ENCODE data around the gene RPEL1. TPM values are rescaled to one million over a fixed set of nuclear protein-coding genes. Genes with fewer than 3 reads are reported as not detected.

The RPEL1 gene
- polyA plus RNA-seq, 1 experiment: 0.15 TPM

DNA sequence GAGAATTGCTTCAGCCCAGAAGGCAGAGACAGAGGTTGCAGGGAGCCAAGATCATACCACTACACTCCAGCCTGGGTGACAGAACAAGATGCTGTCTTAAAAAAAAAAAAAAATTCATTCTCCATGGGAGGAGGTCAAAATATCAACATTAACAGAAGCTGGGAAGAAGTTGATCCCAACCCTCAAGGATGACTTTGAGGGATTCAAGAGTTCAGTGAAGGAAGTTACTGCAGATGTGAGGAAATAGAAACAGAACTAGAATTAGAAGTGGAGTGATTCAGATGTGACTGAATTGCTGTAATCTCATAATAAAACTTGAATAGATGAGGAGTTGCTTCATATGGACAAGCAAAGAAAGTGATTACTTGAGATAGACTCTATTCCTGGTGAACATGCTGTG is 19.7 kb upstream of the RPEL1 start:
- no peaks in the 10 kb centered on the region for H3K27me3 ChIP-seq (ENCODE audit: control insufficient read depth, insufficient read depth, low read length)
- DNase-seq (ENCODE audit: low read depth, low spot score): no peak
- POLR2A ChIA-PET: interaction anchor here (0.7 kb wide), 1 partner anchor 308 kb away, joined by 4 read pairs; no protein-coding TSS in a partner anchor
- CTCF ChIA-PET: no interaction called here
- TF ChIP-seq, protein P1, sequence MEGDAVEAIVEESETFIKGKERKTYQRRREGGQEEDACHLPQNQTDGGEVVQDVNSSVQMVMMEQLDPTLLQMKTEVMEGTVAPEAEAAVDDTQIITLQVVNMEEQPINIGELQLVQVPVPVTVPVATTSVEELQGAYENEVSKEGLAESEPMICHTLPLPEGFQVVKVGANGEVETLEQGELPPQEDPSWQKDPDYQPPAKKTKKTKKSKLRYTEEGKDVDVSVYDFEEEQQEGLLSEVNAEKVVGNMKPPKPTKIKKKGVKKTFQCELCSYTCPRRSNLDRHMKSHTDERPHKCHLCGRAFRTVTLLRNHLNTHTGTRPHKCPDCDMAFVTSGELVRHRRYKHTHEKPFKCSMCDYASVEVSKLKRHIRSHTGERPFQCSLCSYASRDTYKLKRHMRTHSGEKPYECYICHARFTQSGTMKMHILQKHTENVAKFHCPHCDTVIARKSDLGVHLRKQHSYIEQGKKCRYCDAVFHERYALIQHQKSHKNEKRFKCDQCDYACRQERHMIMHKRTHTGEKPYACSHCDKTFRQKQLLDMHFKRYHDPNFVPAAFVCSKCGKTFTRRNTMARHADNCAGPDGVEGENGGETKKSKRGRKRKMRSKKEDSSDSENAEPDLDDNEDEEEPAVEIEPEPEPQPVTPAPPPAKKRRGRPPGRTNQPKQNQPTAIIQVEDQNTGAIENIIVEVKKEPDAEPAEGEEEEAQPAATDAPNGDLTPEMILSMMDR (IDR thresholded peaks at IDR 0.05; ENCODE audit: low read depth, low read length): no peak
- H3K4me3 ChIP-seq (ENCODE audit: low read depth, low read length): no peak overlapping the region
- H3K9me3 ChIP-seq (ENCODE audit: control insufficient read depth, insufficient read depth, low read length): peaks cover 16% of the 10 kb centered on the region
- H3K27ac ChIP-seq (ENCODE audit: low read depth, low read length): no peak overlapping the region

DNA sequence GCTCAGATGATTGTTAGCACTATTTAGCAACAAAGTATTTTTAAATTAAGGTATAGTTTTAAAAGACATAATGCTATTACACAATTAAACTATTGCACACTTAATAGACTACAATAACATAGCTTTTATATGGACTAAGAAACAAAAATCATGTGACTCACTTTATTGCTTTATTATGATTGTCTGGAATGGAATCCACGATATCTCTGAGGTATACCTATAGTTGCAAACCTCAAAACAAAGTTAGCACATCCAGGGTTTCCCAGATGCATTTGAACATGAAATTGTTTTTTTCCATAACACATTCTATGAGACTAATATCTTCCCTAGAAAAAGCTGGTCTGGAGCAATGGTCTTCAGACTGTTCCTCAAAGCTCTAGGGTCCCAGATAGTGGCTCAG is 18.3 kb upstream of the RPEL1 start:
- peaks cover 16% of the 10 kb centered on the region for H3K9me3 ChIP-seq (ENCODE audit: control insufficient read depth, insufficient read depth, low read length)
- no peak for DNase-seq (ENCODE audit: low read depth, low spot score)
- ChIA-PET CTCF (interaction anchor here (0.5 to 2.4 kb wide), 2 partner anchors 17 to 38 kb away, joined by 3 to 13 read pairs; no protein-coding TSS in a partner anchor), POLR2A (interaction anchor here (1.9 kb wide), 1 partner anchor 35 kb away, joined by 6 read pairs; no protein-coding TSS in a partner anchor)
- no peaks in the 10 kb centered on the region for H3K27me3 ChIP-seq (ENCODE audit: control insufficient read depth, insufficient read depth, low read length)
- H3K4me3 ChIP-seq (ENCODE audit: low read depth, low read length): no peak overlapping the region
- TF ChIP-seq, protein P1 (IDR thresholded peaks at IDR 0.05; ENCODE audit: low read depth, low read length): no peak
- H3K27ac ChIP-seq (ENCODE audit: low read depth, low read length): no peak overlapping the region

DNA sequence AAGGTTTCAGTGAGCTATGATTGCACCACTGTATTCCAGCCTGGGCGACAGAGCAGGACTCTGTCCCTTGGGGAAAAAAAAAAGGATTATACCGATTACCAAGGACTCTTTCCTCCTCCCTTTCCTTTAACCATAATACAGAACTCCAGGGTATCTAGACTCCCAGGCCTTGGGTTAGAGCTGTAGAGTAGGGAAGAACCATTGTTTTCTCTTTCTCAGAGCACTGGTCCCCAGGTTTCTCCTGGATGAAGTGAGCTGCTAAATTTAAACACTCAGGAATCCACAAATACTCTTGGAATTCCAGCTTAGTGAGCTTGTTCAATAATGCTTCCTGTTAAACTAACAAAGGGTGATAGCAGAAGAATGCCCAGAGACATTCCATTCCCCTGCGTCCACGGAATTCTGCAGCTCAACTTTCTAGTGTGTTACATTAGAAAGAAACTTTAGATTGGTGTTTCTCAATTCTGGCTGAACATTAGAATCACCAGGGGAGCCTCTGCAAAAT is 14.6 kb upstream of the RPEL1 start:
- CTCF ChIA-PET: interaction anchor here (0.6 to 1.6 kb wide), 4 partner anchors 8 to 119 kb away, joined by 3 to 14 read pairs (median 6); no protein-coding TSS in a partner anchor
- H3K9me3 ChIP-seq (ENCODE audit: control insufficient read depth, insufficient read depth, low read length): no peaks in the 10 kb centered on the region
- H3K27ac ChIP-seq (ENCODE audit: low read depth, low read length): peak overlapping the region; percentile 99
- POLR2A ChIA-PET: interaction anchor here (0.5 to 2.2 kb wide), 13 partner anchors 8 to 250 kb away, joined by 3 to 31 read pairs (median 4); partner anchors contain the start of gene NT5C2
- TF ChIP-seq, protein P1 (IDR thresholded peaks at IDR 0.05; ENCODE audit: low read depth, low read length): no peak
- no peaks in the 10 kb centered on the region for H3K27me3 ChIP-seq (ENCODE audit: control insufficient read depth, insufficient read depth, low read length)
- H3K4me3 ChIP-seq (ENCODE audit: low read depth, low read length): no peak overlapping the region
- DNase-seq (ENCODE audit: low read depth, low spot score): peak; percentile 91

DNA sequence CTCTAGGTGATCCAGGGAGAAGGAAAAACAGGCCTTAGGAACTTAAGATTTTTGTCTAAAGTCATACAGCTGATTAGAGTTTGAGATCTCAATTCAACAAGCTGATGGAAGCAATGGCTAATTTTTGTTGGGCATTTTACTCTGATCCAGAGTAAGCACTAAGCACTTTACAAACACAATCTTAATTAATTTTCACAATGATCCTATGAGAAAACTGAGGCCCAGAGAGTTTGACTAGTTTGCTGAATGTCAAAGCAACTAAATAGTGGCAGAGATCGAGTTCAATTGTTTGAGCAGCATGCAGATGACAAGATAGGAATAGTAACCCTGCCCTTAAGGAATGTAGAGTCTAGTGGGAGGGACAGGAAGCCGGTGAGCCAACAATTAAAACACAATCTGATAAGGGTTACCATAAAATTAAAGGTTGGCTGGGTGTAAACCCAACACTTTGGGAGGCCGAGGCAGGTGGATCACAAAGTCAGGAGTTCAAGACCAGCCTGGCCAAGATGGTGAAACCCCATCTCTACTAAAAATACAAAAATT is 13.5 kb upstream of the RPEL1 start:
- no peaks in the 10 kb centered on the region for H3K9me3 ChIP-seq (ENCODE audit: control insufficient read depth, insufficient read depth, low read length)
- no peaks in the 10 kb centered on the region for H3K27me3 ChIP-seq (ENCODE audit: control insufficient read depth, insufficient read depth, low read length)
- ChIA-PET POLR2A (interaction anchor here (1.6 to 2.2 kb wide), 4 partner anchors 40 to 87 kb away, joined by 3 to 31 read pairs (median 7); partner anchors contain the start of gene NT5C2), CTCF (interaction anchor here (0.6 to 1.6 kb wide), 4 partner anchors 10 to 120 kb away, joined by 3 to 5 read pairs (median 4); no protein-coding TSS in a partner anchor)
- no peak overlapping the region for H3K4me3 ChIP-seq (ENCODE audit: low read depth, low read length)
- TF ChIP-seq, protein P1 (IDR thresholded peaks at IDR 0.05; ENCODE audit: low read depth, low read length): no peak
- peak overlapping the region; percentile 82 for H3K27ac ChIP-seq (ENCODE audit: low read depth, low read length)
- DNase-seq (ENCODE audit: low read depth, low spot score): no peak

Measured in AG04450 (cell line).